ENCODE measurements around the gene ADCK2.
"Not testable (repeated sequence)": the region's sequence is repeated elsewhere in the genome, so short reads cannot be mapped to it uniquely, and the experiment has no call there.

ADCK2 gene

DNA sequence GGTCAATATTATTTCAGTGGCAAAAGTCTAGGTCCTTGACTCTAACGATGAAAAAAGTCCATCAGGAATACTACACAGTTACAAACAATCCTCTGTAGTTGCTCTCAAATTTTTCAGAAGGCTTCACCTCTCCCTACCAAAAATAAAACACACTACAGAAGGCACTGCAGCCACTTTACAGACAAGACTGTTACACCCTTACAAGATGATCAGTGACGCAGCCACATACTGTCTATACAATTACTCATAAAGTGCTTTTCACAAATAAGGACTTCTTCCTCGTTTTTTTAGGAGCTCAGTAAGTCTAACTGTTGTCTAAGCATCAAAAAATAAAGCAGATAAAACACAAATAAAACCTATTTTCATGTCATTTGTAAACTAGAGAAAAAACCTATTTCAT lies 50.8 kb downstream of the ADCK2 start:
- 96% methylated on average over 3 of the region's 3 CpGs for WGBS
- Histone ChIP-seq H3K27me3 (ENCODE audit: insufficient read depth, low read length) (no peaks in the 10 kb centered on the region), H3K36me3 (ENCODE audit: insufficient read depth, low read length) (peaks cover 7% of the 10 kb centered on the region), H3K4me1 (ENCODE audit: insufficient read depth, low read length) (no peaks in the 10 kb centered on the region; the same call in 1 of the 2 replicates), H3K4me3 (ENCODE audit: low read length) (no peak overlapping the region), H3K9ac (ENCODE audit: low read depth, low read length) (no peak overlapping the region), H3K9me3 (ENCODE audit: insufficient read depth, low read depth, low read length) (no peaks in the 10 kb centered on the region), H3K27ac (ENCODE audit: low read depth, low read length) (no peak overlapping the region)

DNA sequence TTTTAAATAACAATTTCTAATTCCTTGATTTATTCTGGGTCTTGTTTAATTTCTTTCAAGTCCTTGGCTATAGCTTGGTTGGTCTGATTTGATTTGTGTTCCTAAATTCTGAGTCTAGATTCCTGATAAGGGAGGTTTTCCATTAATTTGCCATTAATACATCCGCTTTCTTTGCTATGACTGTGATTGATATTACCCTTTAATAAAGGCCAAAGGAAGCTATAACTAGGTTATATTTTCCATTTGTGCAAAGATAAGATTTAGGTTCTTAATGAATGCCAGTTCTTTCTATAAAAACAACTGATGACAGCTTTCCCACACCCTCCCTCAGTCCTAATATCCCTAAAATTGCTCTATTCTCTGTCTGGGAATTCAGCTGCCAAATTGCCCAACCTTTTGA lies 52.0 kb downstream of the ADCK2 start:
- no peaks in the 10 kb centered on the region for H3K27me3 ChIP-seq (ENCODE audit: insufficient read depth, low read length)
- peaks cover 7% of the 10 kb centered on the region for H3K36me3 ChIP-seq (ENCODE audit: insufficient read depth, low read length)
- H3K4me3 ChIP-seq (ENCODE audit: low read length) = no peak overlapping the region
- no peaks in the 10 kb centered on the region; the same call in 1 of the 2 replicates for H3K4me1 ChIP-seq (ENCODE audit: insufficient read depth, low read length)
- H3K9ac ChIP-seq (ENCODE audit: low read depth, low read length) = no peak overlapping the region
- H3K27ac ChIP-seq (ENCODE audit: low read depth, low read length) = no peak overlapping the region
- H3K9me3 ChIP-seq (ENCODE audit: insufficient read depth, low read depth, low read length) = no peaks in the 10 kb centered on the region
- WGBS = no CpG with 5 or more reads among the region's 1 CpG

DNA sequence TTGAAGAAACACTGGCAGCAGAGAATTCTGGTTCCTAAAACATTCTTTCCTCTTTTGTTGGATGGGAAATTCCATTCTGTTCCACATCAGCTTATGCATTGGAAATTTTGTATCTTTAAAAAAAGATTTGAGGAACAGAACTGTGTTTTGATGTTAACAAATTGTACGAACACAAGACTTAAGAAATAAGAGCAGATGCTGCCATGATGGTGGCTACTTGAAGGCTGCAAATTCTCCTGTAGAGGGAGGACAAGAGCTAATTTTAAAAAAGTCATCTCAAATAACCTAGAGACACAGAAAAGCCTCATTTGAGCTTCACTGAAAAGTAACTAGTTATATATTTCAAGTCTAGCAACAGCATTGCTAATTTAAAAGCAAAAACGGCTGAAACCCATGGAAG lies 53.5 kb downstream of the ADCK2 start:
- Histone ChIP-seq H3K9ac (ENCODE audit: low read depth, low read length) (no peak overlapping the region), H3K9me3 (ENCODE audit: insufficient read depth, low read depth, low read length) (no peaks in the 10 kb centered on the region), H3K27me3 (ENCODE audit: insufficient read depth, low read length) (no peaks in the 10 kb centered on the region), H3K4me1 (ENCODE audit: insufficient read depth, low read length) (no peaks in the 10 kb centered on the region; the same call in 1 of the 2 replicates), H3K36me3 (ENCODE audit: insufficient read depth, low read length) (peaks cover 9% of the 10 kb centered on the region), H3K4me3 (ENCODE audit: low read length) (no peak overlapping the region), H3K27ac (ENCODE audit: low read depth, low read length) (no peak overlapping the region)
- 77% methylated on average over 2 of the region's 2 CpGs for WGBS

DNA sequence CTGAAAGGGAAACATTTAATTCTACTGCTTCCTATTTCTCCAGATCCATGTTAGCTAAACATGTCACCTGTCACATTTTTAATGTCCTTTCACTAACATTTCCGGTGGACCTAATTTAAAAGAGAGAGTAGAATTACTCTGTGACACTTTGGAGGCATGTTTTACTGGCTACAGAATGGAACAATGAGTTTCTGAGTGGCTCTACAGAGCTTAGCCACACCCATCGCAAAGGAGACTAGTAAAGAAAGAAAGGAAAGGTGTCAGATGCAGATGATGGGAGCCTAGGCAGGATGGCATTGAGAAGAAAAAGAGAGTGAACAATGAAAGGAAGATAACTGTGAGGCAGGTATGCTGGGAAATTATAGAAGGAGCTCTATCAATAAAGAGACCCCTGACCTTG lies 59.7 kb downstream of the ADCK2 start:
- Histone ChIP-seq H3K9me3 (ENCODE audit: insufficient read depth, low read depth, low read length) (no peaks in the 10 kb centered on the region), H3K27ac (ENCODE audit: low read depth, low read length) (no peak overlapping the region), H3K27me3 (ENCODE audit: insufficient read depth, low read length) (no peaks in the 10 kb centered on the region), H3K4me1 (ENCODE audit: insufficient read depth, low read length) (peaks cover 8% of the 10 kb centered on the region), H3K4me3 (ENCODE audit: low read length) (no peak overlapping the region), H3K36me3 (ENCODE audit: insufficient read depth, low read length) (peaks cover 9% of the 10 kb centered on the region; the same call in 1 of the 2 replicates), H3K9ac (ENCODE audit: low read depth, low read length) (no peak overlapping the region)
- 85% methylated on average over 2 of the region's 2 CpGs for WGBS

DNA sequence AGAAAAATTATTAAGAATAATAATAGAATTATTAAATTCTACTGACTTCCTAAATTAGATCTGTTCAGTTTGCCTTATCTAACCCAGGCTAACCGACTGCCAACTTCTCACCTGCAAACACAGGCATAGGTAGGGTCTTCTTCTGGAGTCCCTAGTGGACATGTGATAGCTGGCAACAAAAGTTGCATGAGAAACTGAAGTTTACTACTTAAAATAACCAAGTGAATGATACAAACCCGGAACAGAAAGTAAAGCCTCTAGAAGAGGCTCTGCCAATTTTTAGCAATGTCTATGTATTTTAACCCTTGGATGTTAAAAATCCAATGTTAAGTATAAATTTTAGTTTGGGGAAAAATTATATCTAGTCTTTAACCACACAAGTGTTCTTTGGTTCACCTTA lies 61.4 kb downstream of the ADCK2 start:
- Histone ChIP-seq H3K27ac (ENCODE audit: low read depth, low read length) (no peak overlapping the region), H3K27me3 (ENCODE audit: insufficient read depth, low read length) (no peaks in the 10 kb centered on the region), H3K9me3 (ENCODE audit: insufficient read depth, low read depth, low read length) (no peaks in the 10 kb centered on the region), H3K4me3 (ENCODE audit: low read length) (no peak overlapping the region), H3K9ac (ENCODE audit: low read depth, low read length) (no peak overlapping the region), H3K4me1 (ENCODE audit: insufficient read depth, low read length) (peaks cover 8% of the 10 kb centered on the region), H3K36me3 (ENCODE audit: insufficient read depth, low read length) (peaks cover 24% of the 10 kb centered on the region)
- WGBS = 96% methylated on average over 2 of the region's 2 CpGs

DNA sequence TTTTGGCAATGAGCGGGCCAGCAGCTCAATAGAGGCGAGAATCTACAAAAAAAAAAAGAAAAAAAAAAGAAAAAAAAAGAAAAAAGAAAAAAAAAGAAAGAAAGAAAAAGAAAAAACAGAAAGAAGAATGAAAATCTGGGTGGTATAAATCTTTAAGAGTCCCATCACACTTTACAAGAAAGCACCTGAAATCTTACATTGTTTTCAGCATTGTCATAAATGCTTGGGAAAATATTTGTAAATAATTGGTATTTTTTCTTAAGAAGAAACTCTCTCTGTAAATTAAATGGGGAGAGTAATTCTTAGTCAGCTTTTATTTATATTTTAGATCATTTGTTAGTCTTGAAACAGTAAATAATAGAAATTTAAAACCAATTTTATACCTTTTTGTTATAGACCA lies 62.0 kb downstream of the ADCK2 start:
- Histone ChIP-seq H3K27ac (ENCODE audit: low read depth, low read length) (no peak overlapping the region), H3K36me3 (ENCODE audit: insufficient read depth, low read length) (peaks cover 30% of the 10 kb centered on the region), H3K4me1 (ENCODE audit: insufficient read depth, low read length) (peaks cover 8% of the 10 kb centered on the region), H3K9ac (ENCODE audit: low read depth, low read length) (no peak overlapping the region), H3K4me3 (ENCODE audit: low read length) (no peak overlapping the region), H3K27me3 (ENCODE audit: insufficient read depth, low read length) (no peaks in the 10 kb centered on the region), H3K9me3 (ENCODE audit: insufficient read depth, low read depth, low read length) (no peaks in the 10 kb centered on the region)
- no CpG with 5 or more reads among the region's 2 CpGs for WGBS

DNA sequence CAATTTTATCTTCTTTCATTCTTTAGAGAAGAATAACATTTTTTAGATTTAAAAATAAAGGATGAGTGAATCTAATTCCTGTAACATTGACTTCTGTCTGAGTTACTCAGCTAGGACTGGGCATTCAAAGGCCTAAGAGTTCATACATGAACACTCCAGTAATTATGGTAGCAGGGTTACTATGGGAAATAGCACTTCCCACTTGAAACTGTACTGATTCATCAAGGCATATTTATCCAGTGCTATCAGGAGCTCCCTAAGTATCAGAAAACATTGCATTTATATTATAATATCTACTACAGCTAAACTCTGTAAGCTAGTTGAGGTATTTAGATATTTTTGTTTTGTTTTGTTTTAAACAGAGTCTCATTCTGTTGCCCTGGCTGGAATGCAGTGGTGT lies 65.5 kb downstream of the ADCK2 start:
- no peaks in the 10 kb centered on the region for H3K9me3 ChIP-seq (ENCODE audit: insufficient read depth, low read depth, low read length)
- no peak overlapping the region for H3K27ac ChIP-seq (ENCODE audit: low read depth, low read length)
- H3K9ac ChIP-seq (ENCODE audit: low read depth, low read length) = no peak overlapping the region
- H3K4me1 ChIP-seq (ENCODE audit: insufficient read depth, low read length) = no peaks in the 10 kb centered on the region
- no peak overlapping the region for H3K4me3 ChIP-seq (ENCODE audit: low read length)
- H3K27me3 ChIP-seq (ENCODE audit: insufficient read depth, low read length) = no peaks in the 10 kb centered on the region
- H3K36me3 ChIP-seq (ENCODE audit: insufficient read depth, low read length) = peaks cover 27% of the 10 kb centered on the region

DNA sequence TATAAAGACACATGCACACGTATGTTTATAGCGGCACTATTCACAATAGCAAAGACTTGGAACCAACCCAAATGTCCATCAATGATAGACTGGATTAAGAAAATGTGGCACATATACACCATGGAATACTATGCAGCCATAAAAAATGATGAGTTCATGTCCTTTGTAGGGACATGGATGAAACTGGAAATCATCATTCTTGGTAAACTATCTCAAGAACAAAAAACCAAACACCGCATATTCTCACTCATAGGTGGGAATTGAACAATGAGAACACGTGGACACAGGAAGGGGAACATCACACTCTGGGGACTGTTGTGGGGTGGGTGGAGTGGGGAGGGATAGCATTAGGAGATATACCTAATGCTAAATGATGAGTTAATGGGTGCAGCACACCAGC lies 70.5 kb downstream of the ADCK2 start:
- not testable (repeated sequence) for H3K4me1 ChIP-seq (ENCODE audit: insufficient read depth, low read length); H3K4me3 ChIP-seq (ENCODE audit: low read length); H3K9ac ChIP-seq (ENCODE audit: low read depth, low read length); H3K27me3 ChIP-seq (ENCODE audit: insufficient read depth, low read length); H3K27ac ChIP-seq (ENCODE audit: low read depth, low read length); H3K9me3 ChIP-seq (ENCODE audit: insufficient read depth, low read depth, low read length)
- peaks cover 28% of the 10 kb centered on the region for H3K36me3 ChIP-seq (ENCODE audit: insufficient read depth, low read length)
- WGBS = no CpG with 5 or more reads among the region's 4 CpGs

DNA sequence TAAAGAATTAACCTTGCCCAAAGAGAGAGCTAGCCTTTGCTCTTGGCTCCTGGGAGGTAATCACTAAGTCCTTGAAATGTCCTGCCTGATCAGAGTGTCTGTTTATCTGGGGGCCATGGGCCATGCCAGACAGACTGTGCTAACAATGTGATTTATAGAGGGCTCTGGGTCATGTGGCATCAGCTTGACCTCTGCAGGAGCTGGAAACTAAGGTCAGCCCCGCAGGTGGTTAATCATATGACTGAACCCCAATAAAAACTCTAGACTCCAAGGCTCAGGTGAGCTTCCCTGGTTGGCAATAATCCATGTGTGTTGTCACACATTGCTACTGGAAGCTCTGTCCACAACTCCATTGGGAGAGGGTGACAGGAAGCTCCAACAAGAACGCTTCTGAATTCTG lies 71.3 kb downstream of the ADCK2 start:
- no peaks in the 10 kb centered on the region for H3K27me3 ChIP-seq (ENCODE audit: insufficient read depth, low read length)
- 90% methylated on average over 2 of the region's 2 CpGs for WGBS
- peaks cover 28% of the 10 kb centered on the region for H3K36me3 ChIP-seq (ENCODE audit: insufficient read depth, low read length)
- no peak overlapping the region for H3K9ac ChIP-seq (ENCODE audit: low read depth, low read length)
- no peaks in the 10 kb centered on the region for H3K9me3 ChIP-seq (ENCODE audit: insufficient read depth, low read depth, low read length)
- H3K4me1 ChIP-seq (ENCODE audit: insufficient read depth, low read length) = no peaks in the 10 kb centered on the region
- no peak overlapping the region for H3K27ac ChIP-seq (ENCODE audit: low read depth, low read length)
- no peak overlapping the region for H3K4me3 ChIP-seq (ENCODE audit: low read length)

All from HUES64 (cell line).